ENCODE data around the gene RBP2. TPM values are rescaled to one million over a fixed set of nuclear protein-coding genes. Genes with fewer than 3 reads are reported as not detected.
A peak's percentile ranks its signal among the peaks of the same experiment; 100 is the strongest.

Gene RBP2
- total RNA-seq, 1 donor from 2014 or later, result not detected

DNA sequence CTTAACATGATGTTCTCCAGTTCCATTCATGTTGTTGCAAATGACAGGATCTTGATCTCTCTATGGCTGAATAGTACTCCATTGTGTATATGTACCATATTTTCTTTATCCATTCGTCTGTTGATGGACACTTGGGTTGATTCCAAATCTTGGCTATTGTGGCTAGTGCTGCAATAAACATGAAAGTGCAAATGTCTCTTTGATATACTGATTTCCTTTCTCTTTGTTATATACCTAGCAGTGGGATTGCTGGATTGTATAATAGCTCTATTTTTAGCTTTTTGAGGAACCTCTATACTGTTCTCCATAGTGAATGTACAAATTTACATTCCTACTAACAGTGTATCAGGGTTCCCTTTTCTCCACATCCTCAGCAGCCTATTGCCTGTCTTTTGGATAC lies 5.9 kb upstream of the RBP2 start:
- H3K4me1 Mint-ChIP-seq (ENCODE audit: low read depth, unreplicated experiment), result peaks cover 6% of the 10 kb centered on the region
- TF ChIP-seq, protein P1, sequence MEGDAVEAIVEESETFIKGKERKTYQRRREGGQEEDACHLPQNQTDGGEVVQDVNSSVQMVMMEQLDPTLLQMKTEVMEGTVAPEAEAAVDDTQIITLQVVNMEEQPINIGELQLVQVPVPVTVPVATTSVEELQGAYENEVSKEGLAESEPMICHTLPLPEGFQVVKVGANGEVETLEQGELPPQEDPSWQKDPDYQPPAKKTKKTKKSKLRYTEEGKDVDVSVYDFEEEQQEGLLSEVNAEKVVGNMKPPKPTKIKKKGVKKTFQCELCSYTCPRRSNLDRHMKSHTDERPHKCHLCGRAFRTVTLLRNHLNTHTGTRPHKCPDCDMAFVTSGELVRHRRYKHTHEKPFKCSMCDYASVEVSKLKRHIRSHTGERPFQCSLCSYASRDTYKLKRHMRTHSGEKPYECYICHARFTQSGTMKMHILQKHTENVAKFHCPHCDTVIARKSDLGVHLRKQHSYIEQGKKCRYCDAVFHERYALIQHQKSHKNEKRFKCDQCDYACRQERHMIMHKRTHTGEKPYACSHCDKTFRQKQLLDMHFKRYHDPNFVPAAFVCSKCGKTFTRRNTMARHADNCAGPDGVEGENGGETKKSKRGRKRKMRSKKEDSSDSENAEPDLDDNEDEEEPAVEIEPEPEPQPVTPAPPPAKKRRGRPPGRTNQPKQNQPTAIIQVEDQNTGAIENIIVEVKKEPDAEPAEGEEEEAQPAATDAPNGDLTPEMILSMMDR (IDR thresholded peaks at IDR 0.05; ENCODE audit: insufficient read depth, low read depth, low read length), result no peak
- TF ChIP-seq EZH2 (IDR thresholded peaks at IDR 0.05; ENCODE audit: insufficient read depth, low read length), result no peak
- no peaks in the 10 kb centered on the region for H3K79me2 ChIP-seq (ENCODE audit: insufficient read depth, low read length)
- H3K27ac Mint-ChIP-seq (ENCODE audit: unreplicated experiment), result no peak overlapping the region
- no peaks in the 10 kb centered on the region for H3K36me3 ChIP-seq (ENCODE audit: insufficient read depth, low read length)
- H3K4me3 ChIP-seq (ENCODE audit: insufficient read depth, low read depth, low read length), result no peak overlapping the region
- DNase-seq (ENCODE audit: low read depth) (no peak), FAIRE-seq (no peak)
- H3K9ac ChIP-seq (ENCODE audit: low read length), result no peak overlapping the region
- H2AFZ ChIP-seq (ENCODE audit: low read depth, low read length), result no peak overlapping the region
- H4K20me1 ChIP-seq (ENCODE audit: insufficient read depth, low read length), result no peaks in the 10 kb centered on the region
- H3K27me3 Mint-ChIP-seq (ENCODE audit: low read depth, unreplicated experiment), result no peaks in the 10 kb centered on the region
- no peak overlapping the region for H3K27ac ChIP-seq (ENCODE audit: low read depth, low read length)
- no peaks in the 10 kb centered on the region for H3K9me3 Mint-ChIP-seq (ENCODE audit: unreplicated experiment)
- H3K36me3 Mint-ChIP-seq (ENCODE audit: low read depth, unreplicated experiment), result no peaks in the 10 kb centered on the region
- H3K4me2 ChIP-seq (ENCODE audit: low read length), result no peak overlapping the region
- H3K9me3 ChIP-seq (ENCODE audit: insufficient read depth, low read depth, low read length), result no peaks in the 10 kb centered on the region
- H3K4me3 Mint-ChIP-seq (ENCODE audit: unreplicated experiment), result no peak overlapping the region
- no peaks in the 10 kb centered on the region for H3K4me1 ChIP-seq (ENCODE audit: insufficient read depth, low read length)
- no peaks in the 10 kb centered on the region for H3K27me3 ChIP-seq (ENCODE audit: insufficient read depth, low read length)

DNA sequence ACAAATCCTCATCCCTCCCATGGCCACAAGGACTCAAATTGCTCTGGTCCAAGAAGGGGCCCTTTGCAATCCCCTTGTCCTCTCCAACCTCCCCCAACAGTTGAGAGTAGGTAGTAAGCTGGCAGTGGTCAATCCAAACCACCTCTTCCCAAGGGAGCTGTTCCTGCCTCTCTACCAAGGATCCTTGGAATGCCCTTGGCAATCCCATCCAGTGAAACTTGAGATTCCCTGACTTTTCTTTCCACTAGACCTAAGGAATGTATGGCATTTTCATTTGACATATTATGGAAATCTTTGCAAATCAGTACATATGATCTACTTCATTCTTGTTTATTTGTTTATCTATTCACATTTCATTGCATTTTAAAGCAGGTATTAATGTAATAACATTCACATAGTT lies 4.8 kb upstream of the RBP2 start:
- no peaks in the 10 kb centered on the region for H3K4me1 ChIP-seq (ENCODE audit: insufficient read depth, low read length)
- DNase-seq (ENCODE audit: low read depth) (peak; percentile 4), FAIRE-seq (no peak)
- Mint-ChIP-seq H3K4me3 (ENCODE audit: unreplicated experiment) (no peak overlapping the region), H3K36me3 (ENCODE audit: low read depth, unreplicated experiment) (no peaks in the 10 kb centered on the region), H3K4me1 (ENCODE audit: low read depth, unreplicated experiment) (peaks cover 6% of the 10 kb centered on the region), H3K9me3 (ENCODE audit: unreplicated experiment) (no peaks in the 10 kb centered on the region), H3K27ac (ENCODE audit: unreplicated experiment) (no peak overlapping the region), H3K27me3 (ENCODE audit: low read depth, unreplicated experiment) (no peaks in the 10 kb centered on the region)
- H3K9ac ChIP-seq (ENCODE audit: low read length), result no peak overlapping the region
- TF ChIP-seq EZH2 (IDR thresholded peaks at IDR 0.05; ENCODE audit: insufficient read depth, low read length), result no peak
- TF ChIP-seq, protein P1 (IDR thresholded peaks at IDR 0.05; ENCODE audit: insufficient read depth, low read depth, low read length), result no peak
- H3K4me3 ChIP-seq (ENCODE audit: insufficient read depth, low read depth, low read length), result no peak overlapping the region
- no peak overlapping the region for H3K4me2 ChIP-seq (ENCODE audit: low read length)
- H3K79me2 ChIP-seq (ENCODE audit: insufficient read depth, low read length), result no peaks in the 10 kb centered on the region
- no peak overlapping the region for H2AFZ ChIP-seq (ENCODE audit: low read depth, low read length)
- no peak overlapping the region for H3K27ac ChIP-seq (ENCODE audit: low read depth, low read length)
- no peaks in the 10 kb centered on the region for H3K36me3 ChIP-seq (ENCODE audit: insufficient read depth, low read length)
- H3K27me3 ChIP-seq (ENCODE audit: insufficient read depth, low read length), result no peaks in the 10 kb centered on the region
- no peaks in the 10 kb centered on the region for H3K9me3 ChIP-seq (ENCODE audit: insufficient read depth, low read depth, low read length)
- H4K20me1 ChIP-seq (ENCODE audit: insufficient read depth, low read length), result no peaks in the 10 kb centered on the region

DNA sequence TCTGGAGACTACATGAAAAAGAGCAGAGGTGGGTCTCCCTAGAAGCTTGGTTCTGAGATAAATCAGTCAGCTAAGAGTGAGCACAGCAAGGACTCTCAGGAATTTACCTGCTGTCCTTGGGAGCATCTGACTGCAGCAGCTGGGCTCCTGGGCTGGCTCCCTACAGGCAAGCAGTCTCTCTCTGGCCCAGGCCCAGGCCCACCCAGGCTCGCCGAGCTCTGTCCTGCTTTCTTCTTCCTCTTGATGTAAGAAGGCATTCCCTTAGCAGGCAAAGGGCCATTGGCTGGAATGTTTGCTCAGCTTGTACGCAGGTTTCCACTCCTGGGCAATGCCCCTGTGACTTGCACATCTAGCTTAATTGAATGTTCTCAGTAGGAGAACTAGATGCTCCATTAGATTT lies 4.3 kb upstream of the RBP2 start:
- no peak overlapping the region for H3K4me3 Mint-ChIP-seq (ENCODE audit: unreplicated experiment)
- no peaks in the 10 kb centered on the region for H3K79me2 ChIP-seq (ENCODE audit: insufficient read depth, low read length)
- H3K36me3 Mint-ChIP-seq (ENCODE audit: low read depth, unreplicated experiment), result no peaks in the 10 kb centered on the region
- DNase-seq (ENCODE audit: low read depth) (no peak), FAIRE-seq (no peak)
- no peak overlapping the region for H3K27ac ChIP-seq (ENCODE audit: low read depth, low read length)
- H3K9me3 Mint-ChIP-seq (ENCODE audit: unreplicated experiment), result no peaks in the 10 kb centered on the region
- no peaks in the 10 kb centered on the region for H4K20me1 ChIP-seq (ENCODE audit: insufficient read depth, low read length)
- H3K27ac Mint-ChIP-seq (ENCODE audit: unreplicated experiment), result no peak overlapping the region
- H3K36me3 ChIP-seq (ENCODE audit: insufficient read depth, low read length), result no peaks in the 10 kb centered on the region
- H3K9ac ChIP-seq (ENCODE audit: low read length), result no peak overlapping the region
- no peaks in the 10 kb centered on the region for H3K4me1 ChIP-seq (ENCODE audit: insufficient read depth, low read length)
- TF ChIP-seq, protein P1 (IDR thresholded peaks at IDR 0.05; ENCODE audit: insufficient read depth, low read depth, low read length), result no peak
- TF ChIP-seq EZH2 (IDR thresholded peaks at IDR 0.05; ENCODE audit: insufficient read depth, low read length), result no peak
- no peaks in the 10 kb centered on the region for H3K9me3 ChIP-seq (ENCODE audit: insufficient read depth, low read depth, low read length)
- no peaks in the 10 kb centered on the region for H3K27me3 Mint-ChIP-seq (ENCODE audit: low read depth, unreplicated experiment)
- H3K27me3 ChIP-seq (ENCODE audit: insufficient read depth, low read length), result no peaks in the 10 kb centered on the region
- no peak overlapping the region for H3K4me3 ChIP-seq (ENCODE audit: insufficient read depth, low read depth, low read length)
- no peak overlapping the region for H3K4me2 ChIP-seq (ENCODE audit: low read length)
- peaks cover 6% of the 10 kb centered on the region for H3K4me1 Mint-ChIP-seq (ENCODE audit: low read depth, unreplicated experiment)
- H2AFZ ChIP-seq (ENCODE audit: low read depth, low read length), result no peak overlapping the region
